NCI-H2196 treated with DMSO at 0.1 percent for 48 hours (cell line): ENCODE results near the gene THNSL1.

Source experiments
- DNase-seq: peaks from one replicate; lab custom pipeline; 2025; ENCODE audit not compliant: unreplicated experiment; lab: John Stamatoyannopoulos, UW

Gene THNSL1

GRCh38 chr10:25057886-25058285 is 41.5 kb downstream of the THNSL1 start:
- no peak for DNase-seq

- no peak for DNase-seq
Observed at GRCh38 chr10:25059990-25060389, 43.6 kb downstream of the THNSL1 start.

GRCh38 chr10:25061125-25061524 is 44.7 kb downstream of the THNSL1 start:
- DNase-seq = no peak

- DNase-seq = no peak
Observed at GRCh38 chr10:25061711-25062449, 45.5 kb downstream of the THNSL1 start.

GRCh38 chr10:25063157-25063556 is 46.7 kb downstream of the THNSL1 start:
- no peak for DNase-seq

GRCh38 chr10:25063644-25064043 is 47.2 kb downstream of the THNSL1 start:
- no peak for DNase-seq

GRCh38 chr10:25064401-25064800 is 48.0 kb downstream of the THNSL1 start:
- no peak for DNase-seq

GRCh38 chr10:25065761-25066476 is 49.5 kb downstream of the THNSL1 start:
- DNase-seq = no peak

GRCh38 chr10:25068152-25069058 is 52.0 kb downstream of the THNSL1 start:
- no peak for DNase-seq

- DNase-seq = no peak
Observed at GRCh38 chr10:25071227-25071626, 54.8 kb downstream of the THNSL1 start.

- no peak for DNase-seq
Observed at GRCh38 chr10:25072786-25073185, 56.4 kb downstream of the THNSL1 start.

- no peak for DNase-seq
Observed at GRCh38 chr10:25075825-25076224, 59.4 kb downstream of the THNSL1 start.
